Suppressor macrophage (primary cell): ENCODE results near the gene ETS2.
"Not testable (repeated sequence)": the region's sequence is repeated elsewhere in the genome, so short reads cannot be mapped to it uniquely, and the experiment has no call there.

Experiments used
- DNase-seq, 4 experiments: peaks; one replicate each; pipeline ENCODE4 v3.0.0-alpha.2; 2020 to 2022

Gene ETS2

GRCh38 chr21:38818325-38818723, 12.6 kb downstream of the ETS2 start:
- no peak for DNase-seq

DNA sequence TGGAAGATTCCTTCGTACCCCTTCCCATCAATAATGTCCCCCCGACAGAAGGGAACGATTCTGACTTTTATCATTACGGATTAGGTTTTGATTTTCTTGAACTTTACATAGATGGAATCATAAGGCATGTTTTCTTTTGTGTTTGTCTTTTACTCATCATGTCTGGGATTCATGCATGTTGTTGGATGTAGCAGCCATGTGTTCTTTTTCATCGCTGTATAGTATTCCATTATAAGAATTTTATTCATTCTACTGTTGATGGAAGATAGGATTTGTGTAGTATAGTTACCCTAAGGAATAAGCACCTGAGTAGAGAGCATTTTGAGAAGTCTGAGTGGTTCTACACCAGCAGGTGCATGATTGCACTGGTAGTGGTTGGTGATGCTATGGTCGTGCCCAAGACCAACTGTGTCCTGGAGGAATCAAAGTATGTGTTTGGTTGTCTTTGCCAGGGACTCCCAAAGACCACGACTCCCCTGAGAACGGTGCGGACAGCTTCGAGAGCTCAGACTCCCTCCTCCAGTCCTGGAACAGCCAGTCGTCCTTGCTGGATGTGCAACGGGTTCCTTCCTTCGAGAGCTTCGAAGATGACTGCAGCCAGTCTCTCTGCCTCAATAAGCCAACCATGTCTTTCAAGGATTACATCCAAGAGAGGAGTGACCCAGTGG, 13.5 kb downstream of the ETS2 start:
- DNase-seq: no peak

DNA sequence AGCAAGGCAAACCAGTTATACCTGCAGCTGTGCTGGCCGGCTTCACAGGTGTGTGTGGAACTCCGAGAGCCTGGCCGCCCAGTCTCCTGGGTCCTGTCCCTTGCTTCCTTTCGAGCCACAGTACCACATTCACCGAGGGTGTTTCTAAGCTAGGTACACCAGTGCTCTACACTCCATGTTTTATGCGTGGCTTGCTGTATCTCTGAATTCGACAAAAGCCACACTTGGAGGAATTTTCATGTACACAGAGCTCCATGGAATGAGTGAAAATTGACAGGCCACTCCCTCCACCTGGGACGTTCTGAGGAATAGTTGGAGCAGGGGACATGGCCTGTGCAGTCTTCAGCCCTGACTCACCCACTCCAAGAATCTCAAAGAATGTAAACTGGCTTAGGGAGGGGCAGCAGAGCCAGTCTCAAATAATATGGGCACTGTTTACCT, 14.0 kb downstream of the ETS2 start:
- DNase-seq: no peak

DNA sequence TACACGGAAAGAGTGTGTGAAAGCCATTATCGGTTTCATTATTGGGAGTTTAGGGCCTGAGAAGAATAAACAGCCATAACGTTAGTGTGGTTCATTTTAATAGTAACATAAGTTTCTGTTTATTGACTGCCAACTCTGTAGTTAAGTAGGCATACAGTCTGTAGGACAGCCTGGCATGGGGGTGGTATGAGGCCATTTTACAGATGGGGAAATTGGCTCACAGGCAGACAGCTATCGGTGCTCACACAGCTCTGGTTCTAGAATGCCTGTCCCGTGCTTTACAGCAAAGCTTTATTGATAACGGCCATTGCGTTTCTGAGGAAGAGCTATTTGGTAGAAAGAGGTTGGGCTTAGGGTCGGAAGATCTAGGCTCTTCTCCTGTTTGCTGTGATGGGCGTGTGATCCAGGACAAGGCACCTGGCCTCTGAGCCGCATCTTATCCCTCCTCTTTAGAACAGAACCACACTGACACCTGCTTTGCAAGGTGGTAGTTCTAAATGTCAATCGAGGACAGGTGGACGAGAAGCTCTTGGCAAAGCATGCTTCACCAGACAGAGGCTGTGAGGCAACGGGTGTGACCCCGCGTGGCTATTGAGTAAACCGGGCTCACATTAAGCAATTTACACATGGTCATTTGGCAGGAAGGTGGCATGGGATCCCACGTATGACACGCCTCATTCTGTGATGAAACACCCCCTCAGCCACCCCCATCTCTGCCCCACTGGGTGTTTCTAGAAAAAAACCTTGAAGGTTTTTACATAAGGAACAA, 14.9 kb downstream of the ETS2 start:
- DNase-seq: peak; percentile 78 to 87 (median 84)

DNA sequence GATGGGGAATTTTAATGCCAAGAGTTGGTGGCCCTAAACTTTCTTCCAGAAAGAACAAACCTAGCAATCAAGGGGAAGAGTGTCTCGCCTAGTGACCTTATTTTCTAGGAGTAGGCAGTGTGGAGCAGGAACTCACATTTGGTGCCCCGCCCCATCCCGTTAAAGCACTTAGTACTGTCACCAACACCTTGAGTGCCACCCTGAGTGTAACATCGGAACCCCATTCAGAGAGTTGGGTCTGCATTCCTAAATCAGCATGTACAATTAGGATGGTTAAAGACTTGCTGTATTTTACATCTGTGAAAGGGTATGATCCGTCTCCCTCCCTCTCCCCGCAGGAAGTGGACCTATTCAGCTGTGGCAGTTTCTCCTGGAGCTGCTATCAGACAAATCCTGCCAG, 15.5 kb downstream of the ETS2 start:
- DNase-seq: no peak

- DNase-seq: no peak
Measured at GRCh38 chr21:38821959-38822682, 16.4 kb downstream of the ETS2 start.

DNA sequence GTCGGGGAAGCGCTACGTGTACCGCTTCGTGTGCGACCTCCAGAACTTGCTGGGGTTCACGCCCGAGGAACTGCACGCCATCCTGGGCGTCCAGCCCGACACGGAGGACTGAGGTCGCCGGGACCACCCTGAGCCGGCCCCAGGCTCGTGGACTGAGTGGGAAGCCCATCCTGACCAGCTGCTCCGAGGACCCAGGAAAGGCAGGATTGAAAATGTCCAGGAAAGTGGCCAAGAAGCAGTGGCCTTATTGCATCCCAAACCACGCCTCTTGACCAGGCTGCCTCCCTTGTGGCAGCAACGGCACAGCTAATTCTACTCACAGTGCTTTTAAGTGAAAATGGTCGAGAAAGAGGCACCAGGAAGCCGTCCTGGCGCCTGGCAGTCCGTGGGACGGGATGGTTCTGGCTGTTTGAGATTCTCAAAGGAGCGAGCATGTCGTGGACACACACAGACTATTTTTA, 17.1 kb downstream of the ETS2 start:
- DNase-seq: no peak

GRCh38 chr21:38823737-38824123, 18.0 kb downstream of the ETS2 start:
- DNase-seq: no peak

GRCh38 chr21:38824124-38824822, 18.5 kb downstream of the ETS2 start:
- no peak for DNase-seq

- DNase-seq: no peak
Measured at GRCh38 chr21:38825269-38825668, 19.5 kb downstream of the ETS2 start.

GRCh38 chr21:38825921-38826320, 20.2 kb downstream of the ETS2 start:
- peak in 1 of 4 experiments; percentile 37 for DNase-seq

GRCh38 chr21:38828111-38828510, 22.4 kb downstream of the ETS2 start:
- DNase-seq: not testable (repeated sequence)

GRCh38 chr21:38830671-38831525, 25.2 kb downstream of the ETS2 start:
- DNase-seq: peak in 3 of 4 experiments; percentile 30 to 83 (median 38)

DNA sequence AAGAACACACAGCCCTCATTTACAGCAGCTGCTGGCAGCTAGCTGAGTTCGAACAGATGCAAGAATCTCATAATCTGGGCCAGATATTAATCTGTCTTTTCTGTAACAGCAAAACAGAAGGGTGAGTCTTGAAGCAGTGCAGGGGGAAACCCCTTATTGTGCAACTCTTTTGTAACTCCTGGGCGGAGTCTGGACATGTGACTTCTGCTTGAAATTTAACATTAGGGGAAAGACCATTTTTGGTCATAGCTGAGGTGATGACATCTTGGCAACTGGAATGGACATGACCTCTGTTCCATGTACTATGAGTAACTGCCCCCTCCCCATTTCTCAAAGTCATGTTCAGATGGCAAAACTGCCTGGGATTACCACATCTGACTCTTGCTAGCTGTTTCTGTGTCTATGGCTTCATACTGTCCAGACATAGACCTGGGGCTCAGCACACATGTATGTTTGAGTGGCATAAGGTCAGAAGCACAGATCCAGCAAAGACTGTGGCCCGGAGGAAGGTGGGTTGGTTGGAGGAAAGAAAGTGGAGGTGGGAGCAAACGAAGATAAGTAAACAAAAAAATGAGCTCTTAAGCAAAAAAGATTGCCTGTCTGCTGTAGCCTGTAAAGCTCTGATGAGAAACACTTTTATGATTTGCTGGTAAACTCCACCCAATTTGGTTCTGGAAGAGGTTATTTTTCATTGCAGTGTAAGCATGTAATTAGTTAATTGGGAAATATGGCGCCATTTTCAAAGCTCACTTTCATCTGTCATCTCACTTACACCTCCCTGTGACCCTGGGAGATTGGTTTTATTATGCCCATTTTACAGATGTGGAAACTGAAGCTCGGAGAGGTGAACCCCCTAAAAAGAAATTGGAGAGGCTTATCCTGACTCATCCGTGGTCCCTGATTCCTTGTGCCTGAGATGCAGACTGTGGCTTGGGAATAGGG, 26.1 kb downstream of the ETS2 start:
- DNase-seq: peak; percentile 90 to 98 (median 94)

- peak in 3 of 4 experiments; percentile 30 to 39 (median 37) for DNase-seq
Measured at GRCh38 chr21:38832664-38833063, 26.9 kb downstream of the ETS2 start.

DNA sequence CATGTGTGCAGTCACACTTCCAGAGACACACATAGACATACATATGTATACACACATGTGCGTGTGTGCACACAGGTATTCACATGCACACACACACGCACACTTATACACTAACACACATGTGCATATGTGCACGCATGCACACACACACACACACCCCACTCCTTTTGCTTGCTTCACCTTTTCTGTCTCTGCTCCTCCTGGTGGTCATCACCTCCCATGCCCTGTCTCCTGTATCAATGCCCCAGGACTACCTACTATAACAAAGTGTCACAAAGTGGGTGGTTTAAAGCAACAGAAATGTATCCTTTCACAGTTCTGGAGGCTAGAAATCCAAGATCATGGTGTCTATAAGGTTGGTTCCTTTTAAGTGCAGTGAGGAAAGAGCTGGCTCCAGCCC, 27.4 kb downstream of the ETS2 start:
- no peak for DNase-seq

DNA sequence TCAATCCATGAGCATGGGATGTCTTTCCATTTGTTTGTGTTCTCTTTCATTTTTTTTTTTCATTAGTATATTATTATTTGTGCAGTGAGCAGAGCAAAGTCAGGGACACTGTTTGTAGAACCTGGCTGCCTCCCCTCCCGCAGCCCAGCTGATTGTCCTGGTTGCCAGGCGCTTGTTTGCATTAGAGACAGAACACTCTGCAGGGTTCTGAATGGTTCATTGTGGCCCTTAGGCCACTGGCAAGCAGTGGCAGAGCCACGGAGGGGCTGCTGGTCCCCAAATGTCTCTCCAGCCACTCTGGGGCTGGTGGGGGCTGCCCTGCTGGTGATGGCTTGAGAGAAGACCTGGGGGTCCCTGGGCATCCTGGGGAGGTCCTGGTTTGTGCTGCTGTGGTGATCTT, 29.0 kb downstream of the ETS2 start:
- DNase-seq: no peak

DNA sequence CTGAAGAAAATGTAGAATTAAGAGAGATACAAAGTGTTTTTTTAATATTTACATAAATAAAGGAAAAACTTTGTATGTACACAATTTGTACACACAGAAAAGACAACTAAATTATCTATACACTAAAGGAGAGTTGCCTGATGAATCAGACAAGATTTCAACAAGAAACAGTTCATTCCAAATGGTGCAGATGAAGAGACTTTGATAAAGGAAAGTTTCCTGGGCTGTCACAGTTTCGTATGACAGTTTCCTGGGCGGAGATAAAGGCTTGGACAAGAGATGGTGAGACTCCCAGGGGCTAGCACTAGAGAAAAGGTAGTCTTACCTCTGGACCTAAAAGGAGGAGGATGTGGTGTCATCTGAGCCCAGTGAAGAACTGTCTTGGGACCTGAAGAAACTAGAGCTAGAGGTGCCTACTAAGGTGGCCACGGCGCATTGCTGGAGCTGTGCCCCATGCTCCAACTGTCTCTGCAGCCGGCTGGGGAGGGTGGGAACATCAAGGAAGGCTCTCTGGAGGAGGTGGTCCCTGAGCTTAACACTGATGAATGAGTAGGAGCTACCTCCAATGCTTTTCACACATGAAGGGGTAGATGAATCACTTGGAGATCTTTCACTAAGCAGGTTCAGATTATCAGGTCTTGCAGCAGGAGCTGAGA, 32.2 kb downstream of the ETS2 start:
- no peak for DNase-seq

DNA sequence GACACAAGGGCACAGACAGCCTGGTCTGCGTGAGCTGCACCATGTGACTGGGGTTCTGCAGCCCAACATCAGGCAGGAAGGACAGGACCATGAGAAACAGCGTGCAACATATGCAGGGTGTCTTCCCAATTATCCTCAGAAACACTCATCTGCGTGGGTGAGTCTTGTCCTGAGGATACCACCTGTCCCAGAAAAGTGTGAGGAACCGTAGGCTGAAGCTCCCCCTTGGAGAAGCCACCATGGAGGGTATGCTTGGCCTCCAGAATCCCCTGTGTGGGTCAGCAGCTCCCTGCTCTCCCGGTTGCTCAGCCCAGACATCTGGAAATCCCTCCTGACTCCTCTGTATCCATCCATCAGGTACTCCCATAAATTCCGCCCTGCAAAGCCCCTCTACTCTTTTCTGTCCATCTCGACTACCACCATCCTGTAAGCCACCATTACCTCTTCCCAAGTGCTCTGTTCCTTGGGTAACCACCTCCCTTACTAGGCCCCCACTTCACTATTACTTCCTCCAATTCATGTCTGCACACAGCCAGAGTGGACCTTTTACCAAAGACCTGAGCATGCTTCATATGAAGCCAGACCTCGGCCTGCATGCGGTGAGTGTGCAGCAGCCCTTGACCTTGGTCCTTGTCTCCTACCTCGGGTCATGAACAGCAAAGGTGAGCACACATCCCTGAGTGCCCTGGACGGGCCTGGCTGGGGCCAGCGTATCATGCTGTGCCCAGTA, 33.0 kb downstream of the ETS2 start:
- no peak for DNase-seq
